NCI-H187 (cell line): ENCODE data around the gene COL28A1.
"Not testable (repeated sequence)": the region's sequence is repeated elsewhere in the genome, so short reads cannot be mapped to it uniquely, and the experiment has no call there.

Source experiments
- DNase-seq, 2 experiments: peaks; one replicate each; lab custom pipeline; 2025; lab: John Stamatoyannopoulos, UW

COL28A1 gene

DNA sequence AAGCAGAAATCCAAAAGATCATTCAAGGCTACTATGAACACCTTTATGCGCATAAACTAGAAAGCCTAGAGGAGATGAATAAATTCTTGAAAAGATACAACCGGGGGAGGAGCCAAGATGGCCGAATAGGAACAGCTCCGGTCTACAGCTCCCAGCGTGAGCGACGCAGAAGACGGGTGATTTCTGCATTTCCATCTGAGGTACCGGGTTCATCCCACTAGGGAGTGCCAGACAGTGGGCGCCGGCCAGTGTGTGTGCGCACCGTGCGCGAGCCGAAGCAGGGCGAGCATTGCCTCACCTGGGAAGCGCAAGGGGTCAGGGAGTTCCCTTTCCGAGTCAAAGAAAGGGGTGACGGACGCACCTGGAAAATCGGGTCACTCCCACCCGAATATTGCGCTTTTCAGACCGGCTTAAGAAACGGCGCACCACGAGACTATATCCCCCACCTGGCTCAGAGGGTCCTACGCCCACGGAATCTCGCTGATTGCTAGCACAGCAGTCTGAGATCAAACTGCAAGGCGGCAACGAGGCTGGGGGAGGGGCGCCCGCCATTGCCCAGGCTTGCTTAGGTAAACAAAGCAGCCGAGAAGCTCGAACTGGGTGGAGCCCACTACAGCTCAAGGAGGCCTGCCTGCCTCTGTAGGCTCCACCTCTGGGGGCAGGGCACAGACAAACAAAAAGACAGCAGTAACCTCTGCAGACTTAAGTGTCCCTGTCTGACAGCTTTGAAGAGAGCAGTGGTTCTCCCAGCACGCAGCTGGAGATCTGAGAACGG lies 70.5 kb downstream of the COL28A1 start:
- DNase-seq: not testable (repeated sequence)

DNA sequence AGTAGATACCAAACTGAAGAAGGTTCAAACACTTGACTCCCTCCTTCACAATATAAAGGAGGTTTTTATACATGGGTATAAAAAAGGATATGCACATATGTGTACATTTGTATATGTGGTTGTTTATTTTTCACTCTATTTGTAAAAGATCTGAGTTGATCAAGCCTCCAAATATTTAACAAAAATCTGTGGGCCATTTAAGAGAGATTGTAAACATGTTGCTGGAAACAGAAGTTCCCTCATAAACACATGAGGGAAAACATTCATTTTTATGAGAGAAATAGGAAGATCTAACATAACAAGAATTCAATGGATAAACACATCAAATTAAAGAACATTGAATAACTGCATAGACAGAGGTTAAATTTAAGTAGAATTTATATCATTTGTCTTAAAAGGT lies 81.7 kb downstream of the COL28A1 start:
- DNase-seq: no peak

DNA sequence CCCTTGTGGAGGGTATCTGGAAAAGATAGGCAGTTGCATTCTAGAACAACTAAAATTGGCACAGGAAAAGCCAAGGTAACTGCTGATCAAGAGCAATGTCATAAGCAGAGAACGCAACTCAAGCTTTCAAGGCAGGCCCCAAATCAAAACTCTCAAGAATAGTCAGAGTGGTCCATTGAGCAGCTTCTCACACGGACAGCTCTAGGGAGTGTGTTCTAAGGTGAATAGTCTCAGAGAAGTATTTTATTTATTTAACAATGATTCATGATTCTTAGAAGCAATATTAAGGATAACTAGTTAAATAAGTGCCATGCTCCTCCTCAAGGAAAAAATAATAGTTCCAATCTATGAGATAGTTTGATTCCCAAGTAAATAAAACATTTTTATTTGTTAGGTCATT lies 83.0 kb downstream of the COL28A1 start:
- no peak for DNase-seq

DNA sequence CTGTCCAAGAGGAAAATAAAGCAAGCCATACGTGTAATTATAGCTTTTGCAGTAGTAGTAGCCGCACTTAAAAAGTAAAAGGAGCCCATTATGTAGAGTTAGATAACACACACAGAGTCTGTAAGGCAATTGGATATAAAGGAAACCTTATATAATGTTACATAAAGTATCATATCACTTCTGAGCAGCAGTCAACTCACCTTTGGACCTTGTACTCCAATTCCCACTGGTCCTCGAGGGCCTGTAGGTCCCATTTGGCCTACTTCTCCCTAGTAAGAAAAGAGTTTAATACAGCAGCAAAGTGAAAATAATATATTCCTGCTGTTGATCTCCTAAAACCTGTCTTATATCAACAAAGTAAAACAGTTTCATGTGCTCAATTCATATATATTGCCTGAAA lies 83.6 kb downstream of the COL28A1 start:
- no peak for DNase-seq

DNA sequence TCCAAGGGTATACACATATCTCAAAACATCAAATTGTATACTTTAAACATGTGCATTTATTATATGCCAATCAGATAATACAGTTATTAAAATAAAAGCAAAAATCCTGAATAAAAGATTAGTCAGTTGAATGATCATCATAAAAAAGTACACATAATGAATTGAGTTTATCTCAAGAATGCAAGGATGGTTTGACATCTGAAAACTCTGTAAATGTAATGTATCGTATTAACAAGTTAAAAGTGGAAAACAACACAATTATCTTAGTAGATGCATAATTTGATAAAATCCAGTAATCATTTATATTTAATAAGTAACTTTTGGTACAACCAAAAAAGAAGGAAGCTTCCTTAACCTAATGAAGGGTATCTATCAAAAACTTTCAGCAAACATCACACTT lies 86.6 kb downstream of the COL28A1 start:
- DNase-seq: no peak

DNA sequence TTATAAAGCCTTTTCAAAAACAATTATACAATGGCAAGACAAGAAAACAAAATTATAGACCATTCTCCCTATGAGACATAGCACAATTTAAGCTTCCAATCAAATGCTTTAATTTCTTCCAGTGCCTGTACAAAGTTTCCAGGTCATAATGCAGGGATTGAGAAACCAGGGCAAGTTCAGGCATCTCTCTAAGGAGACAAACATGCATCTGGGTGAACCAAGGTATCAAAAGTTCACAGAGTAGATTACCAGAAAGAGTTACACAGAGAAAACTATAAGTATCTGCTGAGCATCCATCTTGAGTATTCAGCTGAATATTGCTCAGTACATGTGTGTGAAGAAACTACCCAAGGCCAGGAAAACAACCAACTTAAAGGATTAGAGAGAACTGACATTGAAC lies 89.1 kb downstream of the COL28A1 start:
- DNase-seq: no peak

DNA sequence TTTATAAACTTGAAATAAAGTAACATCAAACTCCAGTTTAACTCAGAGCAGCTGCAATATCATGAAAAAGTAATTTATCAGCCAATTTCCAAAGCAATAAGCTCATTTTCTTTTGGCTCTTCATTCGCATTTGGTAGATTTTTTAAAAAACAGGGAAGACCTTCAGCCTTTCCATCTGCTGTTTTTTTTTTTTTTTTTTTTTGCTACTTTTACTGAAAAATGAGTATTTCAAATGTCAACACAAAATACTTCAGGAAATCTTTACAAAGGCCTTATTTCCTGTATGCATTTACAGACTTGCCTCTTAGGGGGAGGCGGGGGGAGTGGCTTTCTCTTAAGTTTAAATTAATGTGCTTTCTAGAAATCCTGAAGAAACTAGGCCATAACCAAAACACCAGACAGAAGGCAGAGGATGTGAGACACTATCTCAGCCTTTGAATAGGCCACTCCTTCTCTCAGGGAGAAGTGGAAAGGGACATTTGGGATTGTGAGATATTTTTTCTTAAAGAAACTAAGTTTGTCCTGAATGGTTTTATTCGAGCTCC lies 91.8 kb downstream of the COL28A1 start:
- no peak for DNase-seq

DNA sequence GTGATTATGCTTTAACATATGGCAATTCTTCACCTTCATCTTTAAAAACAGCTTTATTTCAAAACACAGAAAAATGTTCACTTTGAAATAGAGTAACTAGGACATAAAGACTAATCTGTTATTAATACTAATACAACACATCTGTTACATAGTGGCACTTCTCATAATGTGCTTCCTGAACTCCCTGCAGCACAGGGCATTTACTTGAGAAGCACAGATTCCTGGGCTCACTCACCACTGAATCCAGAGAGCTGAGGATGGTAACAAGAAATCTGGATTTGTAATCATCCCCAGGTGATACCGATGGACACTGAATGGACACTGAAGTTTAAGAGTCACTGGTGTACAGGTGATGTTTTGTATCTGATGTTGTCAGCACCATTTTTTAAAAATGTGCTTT lies 96.1 kb downstream of the COL28A1 start:
- DNase-seq: no peak

DNA sequence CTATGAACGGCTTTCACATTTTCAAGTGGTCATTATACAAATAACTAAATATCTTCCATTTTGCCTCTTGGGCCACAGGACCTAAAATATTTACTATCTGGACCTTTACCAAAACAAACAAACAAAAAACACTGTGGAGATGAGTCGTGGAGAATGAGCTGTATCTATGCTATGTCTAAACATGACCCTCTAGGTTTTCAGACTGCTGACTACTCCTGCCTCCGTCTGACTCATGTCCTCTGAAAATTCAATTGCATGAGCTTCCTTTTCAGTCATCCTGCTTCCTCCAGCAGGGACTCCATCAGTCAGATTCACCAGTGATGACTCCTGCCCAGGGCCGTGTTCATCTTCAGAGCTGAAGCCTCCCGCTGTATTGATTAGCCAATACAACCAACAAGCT lies 96.8 kb downstream of the COL28A1 start:
- DNase-seq: no peak

DNA sequence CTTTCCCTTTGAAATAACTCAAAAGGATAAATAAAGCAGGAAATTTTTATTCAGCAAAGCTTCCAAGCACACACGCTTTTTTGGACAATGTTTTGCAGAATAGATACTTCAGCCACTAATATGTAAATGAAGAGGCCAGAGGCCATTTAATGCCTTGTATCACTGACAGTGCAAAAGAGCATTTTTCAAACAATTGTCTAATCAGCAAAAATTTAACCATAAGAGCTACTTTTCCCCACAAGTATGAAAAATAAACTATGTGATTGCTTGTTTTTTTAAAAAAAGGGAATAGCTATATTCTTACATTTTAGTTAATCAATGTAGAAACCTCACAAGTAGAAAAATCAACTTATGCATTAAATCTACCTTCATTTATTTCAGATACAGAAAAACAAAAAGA lies 99.7 kb downstream of the COL28A1 start:
- DNase-seq: no peak

DNA sequence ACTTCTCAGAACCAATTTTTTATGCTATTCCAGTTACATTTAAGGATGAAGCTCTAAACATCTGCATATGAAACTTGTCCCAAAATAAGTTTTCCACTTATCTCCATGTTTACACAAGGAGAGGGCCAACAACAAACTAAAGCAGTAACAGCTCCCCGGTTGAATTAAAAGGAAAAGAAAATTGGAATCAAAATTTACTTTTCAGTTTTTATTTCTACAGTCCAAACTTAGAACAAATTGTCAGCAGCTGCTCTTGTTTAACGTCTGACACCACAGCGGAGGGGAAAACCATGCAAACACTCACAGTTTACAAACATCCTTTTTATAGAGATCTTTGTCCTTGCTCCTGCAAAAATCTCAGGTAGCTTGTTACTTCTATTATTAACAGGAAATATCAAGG lies 101.3 kb downstream of the COL28A1 start:
- DNase-seq: no peak

DNA sequence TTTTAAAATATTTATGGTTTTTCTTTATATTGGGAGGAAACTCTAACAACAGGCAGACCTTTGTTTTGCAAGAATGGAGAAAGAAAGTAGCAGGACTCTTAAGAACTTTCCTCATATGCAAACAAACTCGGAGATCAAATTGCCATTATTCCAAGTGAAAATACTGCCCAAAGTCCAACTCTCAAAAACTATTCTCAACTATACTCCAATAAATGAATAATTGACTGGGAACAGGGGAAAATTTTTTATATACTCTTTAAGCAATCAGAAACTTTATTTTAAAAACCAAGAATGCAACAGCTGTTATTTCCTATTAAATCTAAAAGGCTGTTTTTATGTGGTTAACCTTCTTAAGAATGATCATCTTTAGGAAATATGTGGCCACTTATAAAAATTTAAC lies 101.9 kb downstream of the COL28A1 start:
- no peak for DNase-seq

DNA sequence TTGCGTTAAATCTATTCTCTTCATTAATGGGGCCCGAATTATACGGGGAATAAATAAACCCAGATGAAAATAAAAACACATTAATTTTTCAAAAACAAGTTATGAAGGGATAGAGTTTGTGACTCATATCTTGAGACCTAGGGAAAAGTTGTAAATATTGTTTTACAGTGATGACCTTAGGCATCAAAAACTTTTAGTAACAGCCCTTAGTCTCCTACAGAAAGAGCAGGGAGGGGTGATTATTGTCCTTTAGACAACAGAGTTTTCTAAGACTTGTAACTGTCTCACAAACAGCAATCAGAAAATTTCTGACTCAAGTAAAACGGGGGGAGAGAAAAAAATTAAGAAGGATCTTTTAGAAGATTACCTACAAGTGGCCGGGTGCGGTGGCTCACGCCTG lies 102.7 kb downstream of the COL28A1 start:
- no peak for DNase-seq

DNA sequence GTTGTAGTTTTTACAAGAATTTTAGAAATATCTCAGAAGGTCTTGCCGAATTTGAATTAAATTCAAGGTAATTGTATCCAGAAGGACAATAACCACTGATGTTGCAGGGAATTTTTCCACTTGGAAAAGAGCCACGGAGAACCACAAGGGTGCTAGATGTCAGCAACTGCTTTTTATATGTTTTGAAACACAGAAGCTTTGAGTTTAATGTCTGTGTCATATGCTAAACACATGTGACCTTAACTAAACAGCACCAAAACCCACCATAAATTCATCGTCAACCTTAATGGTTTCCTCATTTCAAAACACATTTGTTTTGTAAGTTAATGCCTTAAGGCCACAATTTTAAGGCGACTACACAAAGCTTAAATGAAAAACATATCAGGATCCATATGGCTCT lies 106.9 kb downstream of the COL28A1 start:
- DNase-seq: no peak

DNA sequence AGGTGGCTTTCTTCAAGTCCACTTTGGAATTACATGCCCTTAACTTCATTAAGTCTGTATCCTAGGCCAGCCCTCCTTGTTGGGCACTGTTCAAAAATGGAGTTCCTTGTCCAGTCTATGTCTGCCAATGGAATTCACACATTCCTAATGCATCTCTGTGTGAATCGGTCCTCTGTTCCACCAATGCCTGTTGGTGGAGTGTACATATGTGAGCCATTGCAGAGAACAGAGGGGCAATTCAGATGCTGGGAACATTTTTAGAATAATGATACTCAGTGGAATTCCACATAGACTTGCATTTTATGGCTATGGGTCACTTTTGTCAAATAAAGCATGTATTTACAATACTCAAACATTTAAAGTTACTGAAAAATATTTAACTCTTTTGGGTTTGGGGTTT lies 108.3 kb downstream of the COL28A1 start:
- DNase-seq: no peak

DNA sequence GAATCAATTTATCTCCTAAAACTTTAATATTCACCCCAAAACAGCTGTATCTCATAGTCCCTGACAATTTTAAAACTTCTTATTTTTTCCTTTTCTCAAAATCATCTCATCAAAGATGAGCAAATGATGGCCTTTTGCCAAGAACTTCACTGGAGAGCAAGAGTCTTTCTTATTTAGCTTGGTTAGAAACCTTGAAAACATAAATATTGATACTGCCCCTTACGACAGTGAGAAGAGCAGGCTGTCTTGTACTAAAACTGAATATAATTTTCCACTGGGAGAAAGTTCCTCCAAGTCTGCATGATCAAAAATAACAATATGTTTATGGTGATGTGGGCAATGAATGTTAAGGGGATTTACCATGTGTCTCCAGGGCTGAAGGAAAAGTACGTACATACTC lies 109.0 kb downstream of the COL28A1 start:
- DNase-seq: no peak

DNA sequence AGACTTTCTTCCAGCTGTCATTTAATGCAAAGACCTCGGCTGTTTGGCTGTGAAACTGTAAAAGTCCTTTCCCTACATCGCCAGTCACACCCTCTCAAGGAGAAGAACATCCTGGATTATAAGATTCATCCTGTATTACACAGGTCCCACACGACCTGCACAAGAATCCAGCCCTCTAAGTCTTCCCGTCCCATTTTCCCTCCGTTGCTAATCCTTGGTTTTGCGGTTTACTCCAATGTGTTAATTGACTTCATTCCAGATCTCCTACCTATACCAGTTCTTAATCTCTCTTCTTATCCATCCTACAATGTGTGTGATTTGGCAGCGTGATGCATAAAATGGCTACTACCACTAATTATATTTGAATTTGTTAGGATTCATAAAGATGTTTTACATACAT lies 110.4 kb downstream of the COL28A1 start:
- DNase-seq: no peak

DNA sequence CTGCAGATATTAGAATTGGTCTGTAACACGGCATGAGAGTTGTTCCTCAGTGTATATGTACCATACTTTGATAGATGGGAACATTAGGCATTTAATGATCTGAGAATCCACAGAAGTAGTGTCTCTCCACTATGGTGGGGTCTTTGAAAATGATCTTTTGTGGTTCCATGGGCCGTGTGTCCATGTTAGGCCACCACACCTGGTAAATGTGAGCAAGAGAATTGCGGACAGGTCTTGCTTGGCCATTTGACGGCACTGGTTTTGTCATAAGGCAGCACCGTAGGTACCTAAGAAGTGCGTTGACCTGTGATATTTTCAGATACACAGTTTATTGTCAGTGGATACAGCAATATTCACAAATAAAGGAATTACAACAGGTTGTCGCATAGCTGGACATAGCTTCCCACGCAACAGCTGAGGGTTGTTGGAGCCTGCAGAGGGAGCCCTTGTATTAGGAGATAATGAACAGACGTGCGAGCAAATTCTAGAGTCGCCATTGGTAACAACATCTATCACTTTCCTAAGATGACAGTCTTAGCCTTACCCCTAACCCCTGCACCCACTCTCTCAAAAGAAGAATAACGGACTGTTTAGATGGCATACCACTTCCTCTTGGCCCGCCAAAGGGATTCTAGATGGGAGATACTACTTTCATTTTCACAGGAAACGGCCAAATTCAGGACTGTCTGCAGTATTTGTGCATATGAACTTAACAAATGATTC lies 111.4 kb downstream of the COL28A1 start:
- peak; percentile 8 to 12 for DNase-seq

DNA sequence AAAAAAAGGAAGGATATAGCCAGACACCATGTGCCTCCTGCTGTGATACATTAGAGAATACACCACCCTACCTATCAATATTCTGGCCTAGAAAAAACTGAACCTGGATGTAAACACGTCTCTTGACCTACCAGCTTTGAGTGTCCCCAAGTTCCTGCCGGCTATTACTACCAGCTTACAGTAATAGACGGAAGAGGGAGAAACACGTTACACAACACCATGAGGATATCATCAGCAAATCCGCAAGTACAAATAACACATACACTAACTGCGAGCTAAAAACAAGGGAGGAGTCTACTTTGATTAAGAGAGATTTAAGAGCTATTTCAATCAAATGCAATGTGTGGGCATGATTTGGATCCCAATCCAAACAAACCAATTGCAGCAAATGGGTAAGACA lies 113.0 kb downstream of the COL28A1 start:
- no peak for DNase-seq

DNA sequence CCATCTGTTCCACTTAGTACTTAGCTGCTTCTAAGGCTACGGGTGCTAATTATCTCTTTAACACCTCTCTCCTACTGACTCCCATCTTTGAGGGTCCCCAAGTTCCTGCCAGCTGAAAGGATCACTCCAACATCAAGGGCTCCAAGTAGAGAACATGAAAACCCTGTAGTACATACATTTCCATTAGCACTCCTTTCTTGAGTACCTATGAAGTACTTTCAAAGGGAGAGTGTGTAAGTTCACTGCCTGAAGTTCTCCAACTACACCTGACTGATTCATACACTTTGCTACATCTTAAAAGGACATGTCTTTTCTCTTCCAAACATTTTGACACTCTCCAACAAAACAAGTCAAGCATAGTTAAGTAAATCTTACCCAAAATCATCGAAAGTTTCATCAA lies 113.8 kb downstream of the COL28A1 start:
- no peak for DNase-seq

DNA sequence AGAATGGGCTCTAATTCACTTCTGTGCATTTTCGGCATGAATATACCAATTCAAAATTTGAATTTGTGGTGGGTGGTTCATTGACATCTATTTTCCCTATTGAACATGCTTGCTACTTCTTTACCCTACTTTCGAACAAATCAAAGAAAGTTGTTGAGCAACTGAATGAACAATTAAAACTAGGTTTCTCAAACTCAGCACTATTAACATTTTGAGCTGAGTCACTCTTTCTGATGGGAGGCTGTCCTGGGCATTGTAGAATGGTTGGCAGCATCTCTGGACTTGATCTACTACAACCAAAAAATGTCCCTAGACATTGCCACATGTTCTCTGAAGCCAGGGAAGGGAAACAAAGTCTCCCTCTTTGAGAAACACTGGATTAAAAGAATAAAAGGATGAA lies 116.7 kb downstream of the COL28A1 start:
- no peak for DNase-seq

DNA sequence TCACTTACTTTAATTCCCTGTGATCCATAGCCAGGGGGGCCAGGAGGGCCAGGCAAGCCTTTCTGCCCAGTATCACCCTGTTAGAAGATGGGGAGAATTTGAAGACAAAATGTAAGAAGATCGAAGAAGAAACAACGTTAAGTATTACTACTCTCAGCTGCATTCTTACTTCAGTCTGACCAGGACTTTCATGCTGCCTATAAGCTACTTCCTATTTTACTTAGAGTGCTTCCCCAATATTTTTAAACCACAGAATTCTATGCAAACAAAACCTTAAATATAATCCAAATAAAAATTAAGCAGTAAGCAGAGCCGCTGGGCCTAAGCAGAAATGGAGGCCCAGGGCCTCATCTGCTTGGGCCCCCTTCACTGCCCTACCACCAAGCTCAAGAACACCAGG lies 117.8 kb downstream of the COL28A1 start:
- DNase-seq: no peak

DNA sequence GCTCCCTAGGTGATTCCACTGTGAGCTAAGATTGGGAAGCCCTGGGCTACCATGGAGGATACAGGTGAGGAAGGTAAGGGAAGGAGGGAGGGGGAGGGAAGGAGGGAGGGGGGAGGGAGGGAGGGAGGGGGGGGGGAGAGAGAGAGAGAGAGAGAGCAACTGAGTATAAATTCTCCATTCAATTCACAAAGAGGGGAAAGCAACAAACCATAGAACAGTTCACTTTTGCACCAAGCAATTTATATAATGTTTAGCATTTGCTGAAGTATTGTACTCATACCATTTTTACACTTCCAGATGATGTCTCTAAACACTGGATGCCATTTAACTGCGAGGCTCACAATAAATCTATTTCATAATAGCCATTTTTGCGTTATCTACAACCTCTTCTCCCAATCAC lies 118.3 kb downstream of the COL28A1 start:
- DNase-seq: no peak
